GM18507 (cell line): ENCODE data around the gene C1orf115.
"Not testable (repeated sequence)": the region's sequence is repeated elsewhere in the genome, so short reads cannot be mapped to it uniquely, and the experiment has no call there.

Experiments used
- DNase-seq: peaks from one replicate; pipeline ENCODE4 v3.0.0; 2011; ENCODE audit warnings: low read depth; ENCODE audit not compliant: insufficient read length; ENCODE audit errors: extremely low spot score
- FAIRE-seq: peaks from 2 replicates; lab custom pipeline; 2011; peaks lifted over from hg19 to GRCh38; lab: Jason Lieb, UNC

The C1orf115 gene, protein sequence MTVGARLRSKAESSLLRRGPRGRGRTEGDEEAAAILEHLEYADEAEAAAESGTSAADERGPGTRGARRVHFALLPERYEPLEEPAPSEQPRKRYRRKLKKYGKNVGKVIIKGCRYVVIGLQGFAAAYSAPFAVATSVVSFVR

DNA sequence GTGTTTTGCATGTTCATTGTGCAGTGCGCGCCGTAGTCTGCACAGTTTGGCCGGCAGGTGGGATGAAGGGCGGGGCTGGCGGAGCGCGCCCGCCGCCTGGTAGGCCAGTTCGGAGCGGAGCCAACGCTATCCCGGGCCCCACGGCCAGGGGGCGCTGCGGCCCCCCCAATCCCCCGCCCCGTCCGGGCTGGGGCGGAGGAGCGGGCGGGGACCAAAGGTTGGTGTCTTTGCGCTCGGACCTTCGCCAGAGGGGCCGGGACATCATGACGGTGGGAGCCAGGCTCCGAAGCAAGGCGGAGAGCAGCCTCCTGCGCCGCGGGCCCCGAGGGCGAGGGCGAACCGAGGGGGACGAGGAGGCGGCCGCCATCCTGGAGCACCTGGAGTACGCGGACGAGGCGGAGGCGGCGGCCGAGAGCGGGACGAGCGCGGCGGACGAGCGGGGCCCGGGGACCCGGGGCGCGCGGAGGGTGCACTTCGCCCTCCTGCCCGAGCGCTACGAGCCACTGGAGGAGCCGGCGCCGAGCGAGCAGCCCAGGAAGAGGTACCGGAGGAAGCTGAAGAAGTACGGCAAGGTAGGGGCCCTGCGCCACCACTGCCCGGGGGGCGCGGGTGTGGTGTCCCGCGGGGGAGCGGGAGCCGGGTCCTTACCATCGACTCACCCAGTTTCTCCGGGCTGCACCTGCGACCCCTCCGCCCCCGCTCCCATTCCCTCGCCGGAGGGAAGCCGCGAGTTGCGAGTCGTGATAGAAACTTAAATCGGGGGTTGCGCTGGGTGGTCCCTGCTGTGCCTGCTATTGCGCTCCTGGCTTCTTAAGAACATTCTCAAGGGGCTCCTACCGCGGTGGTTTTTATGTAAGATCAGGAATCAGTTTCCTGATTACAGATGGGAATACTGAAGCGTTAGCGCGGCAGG, at the start of gene C1orf115:
TSS of gene C1orf115 (plus strand) at position 224 of the 913 bp plus-strand sequence. CDS start at position 264, 40 bp downstream.
- DNase-seq (peak; percentile 71), FAIRE-seq (peak; percentile 68)

DNA sequence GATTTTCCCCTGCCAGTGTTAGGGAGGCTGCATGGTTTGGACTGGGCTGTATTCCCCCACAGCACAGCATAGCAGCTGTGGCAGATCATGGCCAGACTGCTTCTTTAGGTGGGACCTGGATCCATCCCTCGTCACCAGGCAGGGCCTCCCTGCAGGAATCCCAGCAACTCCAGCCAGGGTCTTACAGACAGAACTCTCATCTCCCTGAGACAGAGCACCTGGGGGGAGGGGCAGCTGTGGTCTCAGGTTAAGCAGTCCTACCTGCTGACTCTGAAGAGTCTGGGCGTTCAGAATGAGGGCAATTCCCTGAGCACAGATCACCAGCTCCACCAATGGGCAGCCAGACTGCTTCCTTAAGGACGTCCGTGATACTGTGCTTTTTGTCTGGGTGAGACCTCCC, 47.9 kb upstream of the C1orf115 start:
- DNase-seq (no peak), FAIRE-seq (no peak)

- FAIRE-seq (no peak), DNase-seq (no peak)
Measured at GRCh38 chr1:220652995-220653394, 37.2 kb upstream of the C1orf115 start.

- peak; percentile 62 for FAIRE-seq
- DNase-seq, result no peak
Measured at GRCh38 chr1:220655509-220655908, 34.7 kb upstream of the C1orf115 start.

- no peak for FAIRE-seq
- no peak for DNase-seq
Measured at GRCh38 chr1:220655961-220656740, 34.0 kb upstream of the C1orf115 start.

GRCh38 chr1:220666349-220666748, 23.8 kb upstream of the C1orf115 start:
- no peak for DNase-seq

GRCh38 chr1:220669005-220669404, 21.2 kb upstream of the C1orf115 start:
- FAIRE-seq (no peak), DNase-seq (no peak)

More at GRCh38 chr1:220666349-220666748, 23.8 kb upstream of the C1orf115 start:
- FAIRE-seq, result no peak

- DNase-seq (no peak), FAIRE-seq (no peak)
Measured at GRCh38 chr1:220670365-220670764, 19.8 kb upstream of the C1orf115 start.

DNA sequence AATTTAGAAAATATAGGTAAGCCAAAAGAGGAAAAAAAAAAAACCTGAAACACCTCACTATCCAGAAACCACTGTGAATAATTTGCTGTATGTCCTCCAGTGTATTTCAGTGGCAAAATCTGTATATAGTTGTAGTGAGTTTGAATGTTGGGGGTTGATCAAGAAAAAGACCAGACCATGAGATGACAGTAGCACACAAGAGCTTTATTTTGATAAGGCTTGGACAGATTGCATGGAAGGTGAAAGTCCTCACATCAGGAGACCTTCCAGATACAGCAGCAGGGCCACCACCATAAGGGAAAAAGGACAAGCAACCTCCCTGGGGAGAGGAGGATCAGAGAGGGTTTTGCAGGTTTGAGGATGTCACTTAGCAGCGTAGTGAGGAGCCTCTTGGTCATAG, 16.2 kb upstream of the C1orf115 start:
- DNase-seq, result no peak
- no peak for FAIRE-seq

GRCh38 chr1:220677251-220677650, 12.9 kb upstream of the C1orf115 start:
- FAIRE-seq (no peak), DNase-seq (no peak)

- FAIRE-seq (peak; percentile 86), DNase-seq (no peak)
Measured at GRCh38 chr1:220680085-220680687, 10.0 kb upstream of the C1orf115 start.

DNA sequence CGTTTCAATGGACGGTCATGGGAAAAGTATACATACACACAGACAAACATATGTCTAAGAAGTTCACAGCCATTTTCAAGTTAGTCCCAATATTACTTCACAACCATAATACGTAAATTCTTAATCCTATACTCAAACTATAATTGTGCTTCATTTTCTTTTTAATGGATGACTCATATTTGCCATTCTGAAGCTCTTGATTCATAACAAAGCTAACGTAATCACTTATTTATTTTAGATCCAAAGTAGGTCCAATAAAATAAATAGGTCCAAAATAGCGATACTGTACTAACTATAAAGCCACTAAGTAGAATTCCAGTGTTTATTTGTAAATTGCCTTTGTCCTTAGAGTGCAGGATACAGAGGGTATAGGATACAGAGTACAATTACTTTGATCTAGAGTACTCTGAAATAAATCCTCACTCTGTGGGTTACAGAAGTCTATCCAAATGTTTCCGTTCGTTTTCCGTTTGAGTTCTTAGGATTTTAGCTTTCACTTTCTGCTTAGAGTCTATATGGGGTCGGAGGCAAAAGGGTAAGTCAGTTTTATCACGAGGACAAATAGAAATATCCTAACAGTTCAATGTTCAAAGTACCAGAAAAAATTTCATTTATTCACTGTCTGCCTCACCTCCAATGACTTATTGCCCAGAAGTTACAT, 8.8 kb upstream of the C1orf115 start:
- DNase-seq (no peak), FAIRE-seq (no peak)

DNA sequence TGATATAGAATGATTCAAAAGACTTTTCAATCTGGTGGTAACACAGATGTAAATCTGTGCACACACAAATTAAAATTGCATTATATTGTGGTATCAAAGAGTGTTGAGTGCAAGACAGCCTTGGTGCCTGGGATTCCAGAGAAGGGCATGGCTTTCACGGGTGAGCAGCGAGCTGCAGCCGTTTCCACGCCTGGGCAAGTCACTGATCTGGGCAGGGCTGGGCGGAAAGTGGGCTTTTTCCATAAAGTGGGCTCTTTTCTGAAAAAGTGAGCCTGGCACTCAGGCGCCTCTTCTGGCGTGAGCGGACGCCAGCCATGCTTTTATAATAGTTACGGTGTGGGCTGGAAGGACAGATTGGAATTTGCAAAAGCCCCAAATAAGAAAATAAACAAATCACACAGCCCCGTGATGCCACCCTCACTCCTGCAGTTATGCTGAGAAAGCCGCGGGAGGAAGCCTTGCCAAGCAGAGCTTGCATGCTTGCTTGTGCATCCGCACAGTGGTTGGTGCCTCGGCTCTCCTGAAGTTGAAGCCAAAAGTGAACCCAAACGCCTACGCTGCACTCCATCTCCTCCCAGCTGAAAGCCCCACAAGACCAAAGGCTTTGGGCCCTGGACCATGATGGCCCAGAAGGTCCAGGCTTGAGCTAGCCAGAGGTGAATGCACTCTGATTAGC, 7.1 kb upstream of the C1orf115 start:
- no peak for DNase-seq
- FAIRE-seq, result no peak

DNA sequence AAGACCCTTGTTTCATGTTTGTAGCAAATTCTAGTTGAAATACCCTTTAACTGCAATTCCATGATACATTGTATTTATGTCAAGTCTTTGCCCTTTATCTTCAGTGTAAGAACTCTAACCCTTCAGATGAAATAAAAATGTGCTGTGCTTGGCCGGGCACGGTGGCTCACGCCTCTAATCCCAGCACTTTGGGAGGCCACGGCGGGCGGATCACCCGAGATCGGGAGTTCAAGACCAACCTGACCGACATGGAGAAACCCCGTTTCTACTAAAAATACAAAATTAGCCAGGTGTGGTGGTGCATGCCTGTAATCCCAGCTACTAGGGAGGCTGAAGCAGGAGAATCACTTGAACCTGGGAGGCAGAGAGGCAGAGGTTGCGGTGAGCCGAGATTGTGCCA, 6.4 kb upstream of the C1orf115 start:
- DNase-seq, FAIRE-seq: not testable (repeated sequence)

DNA sequence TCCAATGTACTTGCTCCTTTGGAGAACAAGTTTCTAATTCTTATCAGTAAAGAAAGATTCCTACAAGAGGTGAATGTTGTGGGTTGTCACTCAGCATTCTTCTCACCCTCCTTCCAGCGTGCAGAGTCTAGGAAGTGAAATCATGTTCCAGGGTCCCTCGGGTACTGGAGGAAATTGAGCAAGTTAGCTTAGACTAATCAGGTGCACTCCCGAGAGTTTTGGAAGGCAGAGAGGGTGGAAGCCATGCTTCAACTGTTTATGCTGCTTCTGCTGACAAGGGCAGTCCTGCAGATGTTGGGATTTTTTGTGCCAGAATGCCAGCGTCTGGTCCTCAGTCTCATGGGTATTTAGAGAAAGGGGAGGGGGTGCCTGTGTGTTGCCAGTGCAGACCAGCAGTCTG, 5.3 kb upstream of the C1orf115 start:
- FAIRE-seq (no peak), DNase-seq (no peak)

GRCh38 chr1:220685879-220686278, 4.3 kb upstream of the C1orf115 start:
- FAIRE-seq, result no peak
- DNase-seq, result no peak

- FAIRE-seq (no peak), DNase-seq (no peak)
Measured at GRCh38 chr1:220687809-220688208, 2.4 kb upstream of the C1orf115 start.

GRCh38 chr1:220689666-220690065, 497 bp upstream of the C1orf115 start:
- no peak for DNase-seq
- FAIRE-seq, result no peak
